Kidney (tissue), 14 donors: Measurements from ENCODE around the gene STIM2. TPM values are rescaled to one million over a fixed set of nuclear protein-coding genes. Genes with fewer than 3 reads are reported as not detected.
A peak's percentile ranks its signal among the peaks of the same experiment; 100 is the strongest.

ENCODE experiments used
- DNase-seq, 5 donors: peaks; one replicate each; pipeline ENCODE4 v3.0.0-alpha.2; 2013 to 2020
- FAIRE-seq: peaks from 2 replicates; lab custom pipeline; 2012; peaks lifted over from hg19 to GRCh38; lab: Jason Lieb, UNC
- H3K27ac ChIP-seq, 2 donors: one replicate each; pipeline ENCODE4 v1.7.0; 2013; ENCODE audit warnings: low read depth in 2 of 2, low read length in 2 of 2, inconsistent platforms in 1 of 2
- H3K27me3 ChIP-seq: one replicate; pipeline ENCODE4 v1.7.1; 2013; ENCODE audit warnings: low read length, inconsistent platforms; ENCODE audit not compliant: control insufficient read depth, insufficient read depth
- H3K36me3 ChIP-seq, 3 donors: one replicate each; pipeline versions ENCODE4 v1.7.0 to v1.7.1; 2013; ENCODE audit warnings: low read length in 3 of 3, control low read depth in 1 of 3, inconsistent platforms in 1 of 3; ENCODE audit not compliant: insufficient read depth in 3 of 3, control insufficient read depth in 2 of 3
- H3K4me1 ChIP-seq, 3 donors: one replicate each; pipeline versions ENCODE4 v1.7.0 to v1.7.1; 2013; ENCODE audit warnings: low read length in 3 of 3, inconsistent platforms in 1 of 3, low read depth in 1 of 3; ENCODE audit not compliant: control insufficient read depth in 2 of 3, insufficient read depth in 2 of 3
- H3K4me3 ChIP-seq, 3 donors: one replicate each; pipeline versions ENCODE4 v1.7.0 to v1.8.1; 2013; ENCODE audit warnings: low read length in 3 of 3, control low read depth in 1 of 3, inconsistent platforms in 1 of 3
- H3K9ac ChIP-seq, 3 donors: one replicate each; pipeline versions ENCODE4 v1.7.0 to v1.7.1; 2013; ENCODE audit warnings: low read length in 3 of 3, control low read depth in 1 of 3, inconsistent platforms in 1 of 3
- H3K9me3 ChIP-seq, 3 donors: one replicate each; pipeline versions ENCODE4 v1.7.0 to v1.7.1; 2013; ENCODE audit warnings: low read length in 3 of 3, control low read depth in 1 of 3, inconsistent platforms in 1 of 3; ENCODE audit not compliant: control insufficient read depth in 2 of 3, insufficient read depth in 1 of 3
- intact Hi-C: fragments of 100-400 bp; cut with DNase I; formaldehyde crosslinking; loops from one replicate; pipeline ENCODE4 v1.11.1; 2022
- polyA plus RNA-seq: library from polyadenylated mRNA; stranded (reverse); fragments of 350-450 nt; fragmentation: Illumina TruSeq; extraction: RNeasy Lipid Tissue Mini Kit (QIAGEN cat#74804); gene quantifications from one replicate; pipeline ENCODE4 v1.2.3, GENCODE V29; 2014; ENCODE audit warnings: low read depth, low replicate concordance; ENCODE audit not compliant: insufficient read depth
- total RNA-seq: library from RNA; stranded (reverse); fragmentation: NEBNext Ultra II Directional; extraction: Animal tissue kit (Norgen Biotek cat#: 25700); gene quantifications from one replicate; pipeline ENCODE4 v1.2.1, GENCODE V29; 2021
- TF ChIP-seq, protein P1 (sequence below): IDR thresholded peaks from 3 replicates; pipeline ENCODE4 v1.5.1; 2012; ENCODE audit warnings: mild to moderate bottlenecking, moderate library complexity, borderline replicate concordance; ENCODE audit not compliant: insufficient read depth; ENCODE audit errors: extremely low read depth
- donor health status: control.
- donor health status: control.
- donor health status: control.
- donor health status: control.
- donor health status: control.
- donor health status: DM: yes; HTN: yes; CAD: no.
- donor health status: Normal renal cell carcinoma (clear cell type).

The STIM2 gene
- total and polyA plus RNA-seq, 2 donors from 2014 or later, result 27.8 to 38.9 TPM

DNA sequence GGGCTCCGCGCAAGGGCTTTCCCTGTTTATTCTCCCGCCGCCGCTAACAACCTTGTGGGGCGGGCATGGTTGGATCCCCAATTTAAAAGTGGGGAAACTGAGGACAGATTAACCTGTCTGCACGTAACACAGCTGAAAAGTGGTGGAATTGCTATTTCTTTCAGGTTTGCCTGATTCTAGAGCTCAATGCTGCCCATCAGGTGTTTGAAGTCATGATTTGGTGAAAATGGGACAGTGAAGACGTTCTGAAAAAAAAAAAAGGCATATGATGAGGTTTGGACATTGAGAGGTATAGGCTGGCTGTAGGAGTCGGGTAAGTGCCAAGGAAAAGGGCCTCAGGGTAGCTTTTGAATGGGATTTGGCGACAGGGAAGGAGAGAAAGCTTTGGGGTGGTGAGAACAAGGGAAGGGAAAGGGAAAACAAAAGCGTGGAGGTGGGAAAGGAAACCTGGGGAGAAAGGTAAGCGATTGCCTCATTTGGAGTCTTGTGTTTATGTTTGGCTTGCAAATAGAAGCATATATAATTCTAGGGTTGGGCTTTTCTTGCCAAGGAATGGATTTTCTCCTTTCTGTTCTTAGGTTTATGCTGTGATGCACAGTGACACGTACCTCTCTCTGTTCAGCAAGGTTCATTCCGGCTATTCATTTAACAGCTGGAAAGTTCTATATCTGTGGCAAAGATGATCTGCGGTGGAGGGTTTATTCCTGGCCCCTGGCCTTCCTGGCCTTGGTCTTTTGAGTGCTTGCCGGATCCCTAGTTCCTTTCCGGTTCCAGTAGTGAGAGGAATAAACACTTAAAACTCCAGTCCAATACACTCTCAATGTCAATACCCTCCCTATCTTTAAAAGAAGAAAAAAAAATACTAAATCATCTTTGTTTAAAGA is 2.4 kb upstream of the STIM2 start:
- H3K27me3 ChIP-seq, result no peaks in the 10 kb centered on the region
- TF ChIP-seq, protein P1, sequence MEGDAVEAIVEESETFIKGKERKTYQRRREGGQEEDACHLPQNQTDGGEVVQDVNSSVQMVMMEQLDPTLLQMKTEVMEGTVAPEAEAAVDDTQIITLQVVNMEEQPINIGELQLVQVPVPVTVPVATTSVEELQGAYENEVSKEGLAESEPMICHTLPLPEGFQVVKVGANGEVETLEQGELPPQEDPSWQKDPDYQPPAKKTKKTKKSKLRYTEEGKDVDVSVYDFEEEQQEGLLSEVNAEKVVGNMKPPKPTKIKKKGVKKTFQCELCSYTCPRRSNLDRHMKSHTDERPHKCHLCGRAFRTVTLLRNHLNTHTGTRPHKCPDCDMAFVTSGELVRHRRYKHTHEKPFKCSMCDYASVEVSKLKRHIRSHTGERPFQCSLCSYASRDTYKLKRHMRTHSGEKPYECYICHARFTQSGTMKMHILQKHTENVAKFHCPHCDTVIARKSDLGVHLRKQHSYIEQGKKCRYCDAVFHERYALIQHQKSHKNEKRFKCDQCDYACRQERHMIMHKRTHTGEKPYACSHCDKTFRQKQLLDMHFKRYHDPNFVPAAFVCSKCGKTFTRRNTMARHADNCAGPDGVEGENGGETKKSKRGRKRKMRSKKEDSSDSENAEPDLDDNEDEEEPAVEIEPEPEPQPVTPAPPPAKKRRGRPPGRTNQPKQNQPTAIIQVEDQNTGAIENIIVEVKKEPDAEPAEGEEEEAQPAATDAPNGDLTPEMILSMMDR, result no peak
- no peaks in the 10 kb centered on the region for H3K36me3 ChIP-seq
- peak overlapping the region; percentile 74 to 92 (median 85) for H3K4me3 ChIP-seq
- H3K27ac ChIP-seq, result peak overlapping the region; percentile 84
- H3K9me3 ChIP-seq, result no peaks in the 10 kb centered on the region
- H3K4me1 ChIP-seq, result peaks cover 2 to 17% (median 8%) of the 10 kb centered on the region in 3 donors
- DNase-seq, result peak in 2 of 5 donors; percentile 9 to 16
- FAIRE-seq, result no peak
- intact Hi-C loops, result no loop called here
- H3K9ac ChIP-seq, result peak overlapping the region; percentile 82 to 92 (median 88)

DNA sequence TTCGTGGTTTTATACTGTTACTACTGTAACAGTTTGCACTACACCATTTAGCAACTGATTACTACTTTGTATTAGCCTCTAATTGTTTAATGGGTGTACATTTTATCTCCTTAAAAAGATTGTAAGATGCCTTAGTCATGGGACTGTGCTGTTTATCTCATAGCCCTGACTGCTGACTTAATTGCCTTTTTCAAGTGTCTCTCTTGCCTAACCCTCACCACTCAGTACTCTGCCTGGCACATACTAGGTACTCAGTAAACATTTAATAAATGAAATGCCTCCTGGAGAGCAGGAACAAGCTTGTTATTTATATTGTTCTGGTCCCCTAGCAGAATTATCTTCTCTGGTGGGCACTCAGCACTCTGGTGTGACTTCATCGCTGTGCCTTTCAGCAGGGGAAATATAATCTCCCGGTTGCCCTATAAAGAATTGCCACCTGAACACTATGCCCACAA is 1.7 kb upstream of the STIM2 start:
- FAIRE-seq (no peak), DNase-seq (peak in 1 of 5 donors; percentile 14)
- peaks cover 2 to 20% (median 8%) of the 10 kb centered on the region in 3 donors for H3K4me1 ChIP-seq
- H3K9ac ChIP-seq, result peak overlapping the region in 1 of 3 donors; percentile 92
- H3K9me3 ChIP-seq, result no peaks in the 10 kb centered on the region
- TF ChIP-seq, protein P1, result no peak
- no peak overlapping the region for H3K27ac ChIP-seq
- no peaks in the 10 kb centered on the region for H3K27me3 ChIP-seq
- intact Hi-C loops, result no loop called here
- H3K4me3 ChIP-seq, result peak overlapping the region; percentile 33 to 86 (median 85)
- no peaks in the 10 kb centered on the region for H3K36me3 ChIP-seq

DNA sequence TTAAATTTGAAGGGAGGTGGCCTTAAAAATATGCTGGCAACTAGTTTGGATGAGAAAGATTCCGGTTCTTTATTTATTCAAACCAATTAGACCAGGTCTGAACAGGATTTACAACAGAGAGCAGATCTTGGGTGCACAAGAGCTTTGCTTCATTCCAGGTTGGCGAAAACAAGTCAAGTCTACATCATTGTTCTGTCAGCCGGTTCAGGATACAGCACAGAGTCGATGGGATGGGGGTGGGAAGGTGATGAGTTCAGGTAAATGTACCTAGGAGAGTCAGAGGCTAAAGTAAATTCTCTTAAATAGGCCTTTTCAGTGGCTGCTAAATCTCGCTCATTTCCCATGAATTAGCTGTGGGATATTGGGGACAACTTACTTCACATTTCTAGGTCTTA is 882 bp upstream of the STIM2 start:
- peaks cover 2 to 21% (median 8%) of the 10 kb centered on the region in 3 donors for H3K4me1 ChIP-seq
- H3K27me3 ChIP-seq, result no peaks in the 10 kb centered on the region
- peak overlapping the region; percentile 72 to 96 (median 73) for H3K9ac ChIP-seq
- FAIRE-seq (no peak), DNase-seq (peak in 1 of 5 donors; percentile 48)
- H3K9me3 ChIP-seq, result no peaks in the 10 kb centered on the region
- H3K36me3 ChIP-seq, result no peaks in the 10 kb centered on the region
- intact Hi-C loops, result no loop called here
- TF ChIP-seq, protein P1, result no peak
- peak overlapping the region; percentile 84 to 91 (median 86) for H3K4me3 ChIP-seq
- peak overlapping the region; percentile 79 to 88 for H3K27ac ChIP-seq
